GM19452 (cell line): Measurements from ENCODE around the gene EIF4A2.
A peak's percentile ranks its signal among the peaks of the same experiment; 100 is the strongest.
"Not testable (repeated sequence)": the region's sequence is repeated elsewhere in the genome, so short reads cannot be mapped to it uniquely, and the experiment has no call there.

ENCODE experiments used
- ATAC-seq: cut with Tn5 transposase; IDR thresholded peaks from one replicate; pipeline ENCODE4 v1.9.1; 2021; ENCODE audit not compliant: unreplicated experiment

The EIF4A2 gene

DNA sequence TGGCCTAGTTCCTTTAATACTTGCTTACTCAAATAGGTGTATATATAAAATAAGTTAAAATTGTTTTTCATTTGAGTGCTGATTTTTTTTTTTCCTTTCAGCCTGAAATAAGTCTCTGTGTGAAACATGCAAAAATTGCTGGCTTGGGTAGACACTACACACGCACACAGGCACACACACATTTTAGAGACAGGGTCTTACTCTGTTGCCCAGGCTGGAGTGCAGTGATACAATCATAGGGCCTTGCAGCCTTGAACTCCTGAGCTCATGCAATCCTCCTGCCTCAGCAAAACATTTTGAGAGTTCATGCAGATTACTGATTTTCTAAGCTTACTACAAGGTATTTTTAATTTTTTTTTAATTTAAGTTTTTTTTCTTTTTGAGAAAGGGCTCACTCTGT is 35.6 kb downstream of the EIF4A2 start:
- no peak for ATAC-seq

GRCh38 chr3:186821429-186822387 is 38.3 kb downstream of the EIF4A2 start:
- no peak for ATAC-seq

- ATAC-seq, result not testable (repeated sequence)
Measured at GRCh38 chr3:186822388-186822759, 39.0 kb downstream of the EIF4A2 start.

- ATAC-seq, result no peak
Measured at GRCh38 chr3:186823386-186823785, 40.0 kb downstream of the EIF4A2 start.

DNA sequence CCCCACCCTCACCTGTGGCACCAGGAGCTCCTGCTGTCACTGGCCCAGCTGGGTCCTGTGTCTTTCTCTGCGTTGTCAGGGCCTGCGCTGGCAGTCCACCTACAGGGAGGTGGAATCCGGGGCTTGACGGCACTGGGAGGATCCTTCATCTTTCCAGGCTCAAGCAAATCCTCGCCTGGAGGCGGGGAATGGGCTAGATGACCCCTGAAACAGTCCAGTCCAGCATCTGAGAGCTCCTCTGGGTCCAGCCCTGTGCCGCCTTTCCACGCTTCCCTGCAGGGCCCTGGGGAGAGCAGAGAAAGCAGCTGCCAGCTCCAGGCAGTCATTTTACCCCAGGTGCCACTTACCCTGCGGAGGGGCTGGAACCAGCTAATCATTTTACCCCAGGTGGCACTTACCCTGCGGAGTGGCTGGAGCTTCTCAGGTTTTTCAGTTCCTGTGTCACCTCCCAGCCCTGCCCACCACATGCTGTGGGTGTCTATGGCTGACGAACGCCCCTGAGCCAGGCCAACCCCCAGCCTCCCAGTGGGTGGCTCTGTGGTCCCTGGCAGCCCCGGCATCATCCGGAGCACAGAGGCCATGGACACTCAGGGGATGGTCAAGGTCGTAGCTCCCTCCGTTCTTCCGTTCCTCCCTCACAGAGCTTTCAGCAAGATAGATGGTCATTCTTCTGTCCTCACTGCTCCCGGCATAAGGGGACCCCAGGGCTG is 41.2 kb downstream of the EIF4A2 start:
- no peak for ATAC-seq

GRCh38 chr3:186825294-186825821 is 42.0 kb downstream of the EIF4A2 start:
- ATAC-seq, result no peak

DNA sequence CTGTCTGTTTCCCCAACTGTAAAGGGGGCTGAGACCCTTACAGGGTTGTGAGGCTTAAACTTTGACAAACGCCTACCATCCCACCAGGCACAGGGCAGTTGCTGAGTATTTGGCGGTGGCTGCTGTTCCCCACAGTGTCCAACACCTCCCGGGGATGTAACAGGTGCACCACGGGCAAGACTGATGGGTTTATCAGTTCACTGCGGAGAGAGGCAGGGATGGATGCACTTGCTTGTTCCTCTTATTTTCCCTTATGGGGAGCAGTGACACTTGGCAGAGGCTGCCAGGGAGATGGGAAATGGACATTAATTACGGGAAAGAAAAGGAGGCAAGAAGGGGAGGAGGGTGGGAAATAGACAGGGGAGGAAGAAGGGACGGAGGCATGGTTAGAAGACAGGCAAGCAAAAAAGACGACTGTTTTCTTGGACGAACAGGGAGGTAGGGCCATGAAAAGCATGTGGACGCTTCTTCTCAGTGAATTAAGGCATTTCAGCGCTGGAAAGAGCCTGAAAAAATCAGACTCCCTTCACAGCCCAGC is 42.6 kb downstream of the EIF4A2 start:
- no peak for ATAC-seq

DNA sequence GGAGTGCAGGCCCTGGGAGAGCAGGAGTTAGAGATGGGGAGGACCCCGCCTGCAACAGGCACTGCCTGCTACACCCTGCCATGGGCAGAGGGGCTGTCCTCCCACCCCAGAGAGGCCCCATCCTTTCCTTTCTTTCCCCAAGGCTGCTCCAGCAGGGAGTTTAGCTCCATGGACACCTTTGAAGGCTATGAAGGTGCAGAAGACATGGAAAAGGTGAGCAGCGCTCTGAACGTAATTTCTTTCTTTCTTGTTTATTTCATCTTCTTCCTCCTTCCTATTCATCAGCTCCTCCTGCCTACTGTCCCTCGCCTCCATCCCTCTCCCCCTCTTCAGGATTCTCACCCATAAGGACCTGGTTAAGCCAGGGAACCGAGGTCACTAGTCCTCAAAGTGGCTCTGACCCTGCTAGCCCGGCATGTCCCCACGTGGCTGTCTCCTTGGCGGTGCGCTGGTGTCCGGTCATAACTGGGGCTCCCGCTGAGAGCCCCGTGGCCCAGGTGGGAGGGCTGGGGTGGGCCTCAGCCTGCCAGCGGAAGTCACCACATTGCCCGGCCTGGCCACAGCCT is 43.1 kb downstream of the EIF4A2 start:
- no peak for ATAC-seq

GRCh38 chr3:186826976-186827857 is 43.8 kb downstream of the EIF4A2 start:
- peak; percentile 89 for ATAC-seq

DNA sequence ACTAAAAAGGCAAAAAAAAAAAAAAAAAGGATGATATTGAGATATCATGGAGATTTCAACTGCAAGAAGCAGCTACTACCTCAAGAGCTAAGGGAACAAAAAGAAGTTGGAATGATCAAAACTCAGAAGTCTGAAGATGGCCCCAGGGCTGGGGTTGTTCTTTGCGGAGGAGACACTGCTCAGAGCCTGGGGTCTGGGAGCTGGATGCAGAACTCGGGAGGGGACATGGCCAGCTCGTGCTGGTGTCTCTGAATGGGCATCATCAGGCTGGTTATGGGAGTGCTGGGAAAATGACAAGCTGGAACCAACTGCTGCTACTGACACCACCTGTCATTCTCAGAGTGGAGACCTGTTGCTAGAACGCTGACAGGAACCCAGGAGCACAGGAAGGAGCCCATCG is 45.0 kb downstream of the EIF4A2 start:
- no peak for ATAC-seq

GRCh38 chr3:186831798-186832197 is 48.4 kb downstream of the EIF4A2 start:
- no peak for ATAC-seq

GRCh38 chr3:186832276-186832675 is 48.9 kb downstream of the EIF4A2 start:
- no peak for ATAC-seq
